ENCODE measurements around the gene CDC42EP3. TPM values are rescaled to one million over a fixed set of nuclear protein-coding genes. Genes with fewer than 3 reads are reported as not detected.

The CDC42EP3 gene
- polyA plus RNA-seq, 1 donor from 2014 or later = 25.2 TPM

- no peaks in the 10 kb centered on the region for H3K79me2 ChIP-seq (replicated peaks; ENCODE audit: insufficient read depth, low read length)
- H3K9me2 ChIP-seq (ENCODE audit: insufficient read depth, low read length) = no peaks in the 10 kb centered on the region
- no peak overlapping the region for H3K27ac ChIP-seq (ENCODE audit: low read length)
- H4K20me1 ChIP-seq (ENCODE audit: insufficient read depth) = no peaks in the 10 kb centered on the region
- H3K9me3 ChIP-seq (ENCODE audit: low read length) = no peaks in the 10 kb centered on the region
- no peaks in the 10 kb centered on the region for H3K27me3 ChIP-seq (ENCODE audit: insufficient read depth, low read depth, low read length)
- no peak overlapping the region for H3K9ac ChIP-seq (ENCODE audit: low read length)
- no peak overlapping the region for H3K4me2 ChIP-seq (ENCODE audit: low read length)
- no peak overlapping the region for H3K4me3 ChIP-seq (ENCODE audit: low read length)
- no peaks in the 10 kb centered on the region for H3F3A ChIP-seq (ENCODE audit: insufficient read depth, low read length, poor library complexity, severe bottlenecking)
- no peak for TF ChIP-seq RAD21 (conservative IDR thresholded peaks at IDR 0.05)
- TF ChIP-seq, protein P1, sequence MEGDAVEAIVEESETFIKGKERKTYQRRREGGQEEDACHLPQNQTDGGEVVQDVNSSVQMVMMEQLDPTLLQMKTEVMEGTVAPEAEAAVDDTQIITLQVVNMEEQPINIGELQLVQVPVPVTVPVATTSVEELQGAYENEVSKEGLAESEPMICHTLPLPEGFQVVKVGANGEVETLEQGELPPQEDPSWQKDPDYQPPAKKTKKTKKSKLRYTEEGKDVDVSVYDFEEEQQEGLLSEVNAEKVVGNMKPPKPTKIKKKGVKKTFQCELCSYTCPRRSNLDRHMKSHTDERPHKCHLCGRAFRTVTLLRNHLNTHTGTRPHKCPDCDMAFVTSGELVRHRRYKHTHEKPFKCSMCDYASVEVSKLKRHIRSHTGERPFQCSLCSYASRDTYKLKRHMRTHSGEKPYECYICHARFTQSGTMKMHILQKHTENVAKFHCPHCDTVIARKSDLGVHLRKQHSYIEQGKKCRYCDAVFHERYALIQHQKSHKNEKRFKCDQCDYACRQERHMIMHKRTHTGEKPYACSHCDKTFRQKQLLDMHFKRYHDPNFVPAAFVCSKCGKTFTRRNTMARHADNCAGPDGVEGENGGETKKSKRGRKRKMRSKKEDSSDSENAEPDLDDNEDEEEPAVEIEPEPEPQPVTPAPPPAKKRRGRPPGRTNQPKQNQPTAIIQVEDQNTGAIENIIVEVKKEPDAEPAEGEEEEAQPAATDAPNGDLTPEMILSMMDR (IDR thresholded peaks at IDR 0.05; ENCODE audit: poor library complexity, severe bottlenecking) = no peak
- TF ChIP-seq MXI1 (conservative IDR thresholded peaks at IDR 0.05; ENCODE audit: poor library complexity, severe bottlenecking) = no peak
- TF ChIP-seq POLR2AphosphoS5 (IDR thresholded peaks at IDR 0.05) = no peak
- no peak for TF ChIP-seq SMC3 (conservative IDR thresholded peaks at IDR 0.05; ENCODE audit: poor library complexity)
- TF ChIP-seq REST (IDR thresholded peaks at IDR 0.05; ENCODE audit: borderline replicate concordance) = no peak
- no peaks in the 10 kb centered on the region for H3K36me3 ChIP-seq (ENCODE audit: insufficient read depth, low read length)
- no peak overlapping the region for H2AFZ ChIP-seq (ENCODE audit: low read depth, low read length)
These were observed 36.7 kb upstream of the CDC42EP3 start for GRCh38 chr2:37708146-37708545.

- H3K36me3 ChIP-seq (ENCODE audit: insufficient read depth, low read length) = no peaks in the 10 kb centered on the region
- no peaks in the 10 kb centered on the region for H3K9me2 ChIP-seq (ENCODE audit: insufficient read depth, low read length)
- H3K4me2 ChIP-seq (ENCODE audit: low read length) = no peak overlapping the region
- no peaks in the 10 kb centered on the region for H4K20me1 ChIP-seq (ENCODE audit: insufficient read depth)
- H2AFZ ChIP-seq (ENCODE audit: low read depth, low read length) = no peak overlapping the region
- no peak overlapping the region for H3K9ac ChIP-seq (ENCODE audit: low read length)
- H3K79me2 ChIP-seq (replicated peaks; ENCODE audit: insufficient read depth, low read length) = no peaks in the 10 kb centered on the region
- no peaks in the 10 kb centered on the region for H3K27me3 ChIP-seq (ENCODE audit: insufficient read depth, low read depth, low read length)
- no peaks in the 10 kb centered on the region for H3F3A ChIP-seq (ENCODE audit: insufficient read depth, low read length, poor library complexity, severe bottlenecking)
- TF ChIP-seq, protein P1 (IDR thresholded peaks at IDR 0.05; ENCODE audit: poor library complexity, severe bottlenecking) = no peak
- no peak for TF ChIP-seq RAD21 (conservative IDR thresholded peaks at IDR 0.05)
- no peak for TF ChIP-seq TAF1 (IDR thresholded peaks at IDR 0.05; ENCODE audit: low read depth)
- TF ChIP-seq REST (IDR thresholded peaks at IDR 0.05; ENCODE audit: borderline replicate concordance) = no peak
- TF ChIP-seq POLR2AphosphoS5 (IDR thresholded peaks at IDR 0.05) = no peak
- no peak for TF ChIP-seq EP300 (conservative IDR thresholded peaks at IDR 0.05; ENCODE audit: poor library complexity, severe bottlenecking)
- TF ChIP-seq SMC3 (conservative IDR thresholded peaks at IDR 0.05; ENCODE audit: poor library complexity) = no peak
- TF ChIP-seq EZH2 (IDR thresholded peaks at IDR 0.05; ENCODE audit: borderline replicate concordance, insufficient read depth, low read length, poor library complexity, severe bottlenecking) = no peak
- TF ChIP-seq MXI1 (conservative IDR thresholded peaks at IDR 0.05; ENCODE audit: poor library complexity, severe bottlenecking) = no peak
- no peaks in the 10 kb centered on the region for H3K9me3 ChIP-seq (ENCODE audit: low read length)
- no peak overlapping the region for H3K4me3 ChIP-seq (ENCODE audit: low read length)
- H3K27ac ChIP-seq (ENCODE audit: low read length) = no peak overlapping the region
These were observed 36.0 kb upstream of the CDC42EP3 start for GRCh38 chr2:37707393-37707792.

All from neural cell (in vitro differentiated cells).